Progenitor cell of endocrine pancreas (in vitro differentiated cells): Measurements from ENCODE around the gene BICC1. TPM values are rescaled to one million over a fixed set of nuclear protein-coding genes. Genes with fewer than 3 reads are reported as not detected.

Experiments used
- DNase-seq: peaks from one replicate; pipeline ENCODE4 v3.0.0; 2021; ENCODE audit warnings: low spot score; ENCODE audit not compliant: unreplicated experiment
- H3K27ac Mint-ChIP-seq: 2 replicates; pipeline ENCODE4 v1.8.0; 2021; ENCODE audit warnings: mild to moderate bottlenecking, moderate library complexity, mixed read lengths
- H3K27me3 Mint-ChIP-seq: 2 replicates; pipeline ENCODE4 v1.8.0; 2021; ENCODE audit warnings: mixed read lengths
- H3K36me3 Mint-ChIP-seq: 2 replicates; pipeline ENCODE4 v1.8.0; 2022; ENCODE audit warnings: mixed read lengths; ENCODE audit not compliant: insufficient read depth
- H3K4me1 Mint-ChIP-seq: 2 replicates; pipeline ENCODE4 v1.8.0; 2021; ENCODE audit warnings: low read depth, mixed read lengths
- H3K4me3 Mint-ChIP-seq: 2 replicates; pipeline ENCODE4 v1.8.0; 2021; ENCODE audit warnings: low read depth, mild to moderate bottlenecking, moderate library complexity, mixed read lengths
- H3K9me3 Mint-ChIP-seq: 2 replicates; pipeline ENCODE4 v1.8.0; 2021; ENCODE audit warnings: low read depth, mixed read lengths
- CTCF ChIP-seq: fragments of 200-600 bp; sonication (generic); IDR thresholded peaks from one replicate; pipeline ENCODE4 v1.5.0; 2021; ENCODE audit warnings: antibody characterized with exemption, mild to moderate bottlenecking; ENCODE audit not compliant: unreplicated experiment
- total RNA-seq: library from RNA; stranded (reverse); gene quantifications from 2 replicates; pipeline ENCODE4 v1.2.1, GENCODE V29; 2021

Gene BICC1
- total RNA-seq, 1 donor from 2014 or later: 4.9 TPM

DNA sequence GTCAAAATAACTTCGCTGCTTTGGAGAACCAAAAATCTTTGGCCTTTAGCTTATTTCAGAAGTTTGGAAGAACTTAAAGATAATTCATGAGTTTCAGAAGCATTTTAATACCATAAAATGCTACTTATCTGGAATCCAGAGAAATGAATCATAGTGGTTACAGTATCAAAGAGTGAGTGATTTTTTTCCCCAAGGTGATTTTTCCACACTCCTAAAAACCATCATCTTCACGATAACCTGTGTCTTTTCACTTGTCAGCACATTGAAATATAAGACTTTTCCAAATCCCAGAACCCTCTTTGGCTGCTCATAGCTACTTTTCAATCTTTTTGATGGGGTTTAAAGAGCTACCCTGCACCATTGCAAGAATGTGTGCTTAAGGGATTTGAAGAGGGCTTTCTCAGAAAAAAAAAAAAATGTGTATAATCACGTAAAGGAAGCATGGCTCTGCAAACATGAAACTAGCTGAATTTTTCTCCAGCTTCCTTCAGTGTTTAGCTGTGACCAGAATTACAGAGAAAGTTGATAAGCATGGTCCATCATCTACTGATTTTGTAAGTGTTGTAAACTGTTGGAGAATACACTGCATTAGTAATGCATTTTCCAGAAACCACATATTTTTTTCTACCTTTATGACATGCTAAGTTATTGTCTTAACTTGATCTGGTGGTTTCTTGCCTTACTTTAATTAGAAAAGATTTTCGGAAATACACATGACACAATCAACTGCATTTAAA lies 134.9 kb downstream of the BICC1 start:
- TF ChIP-seq CTCF: no peak
- Mint-ChIP-seq H3K4me1 (no peaks in the 10 kb centered on the region), H3K9me3 (no peaks in the 10 kb centered on the region), H3K36me3 (no peaks in the 10 kb centered on the region), H3K4me3 (no peak overlapping the region), H3K27ac (no peak overlapping the region), H3K27me3 (no peaks in the 10 kb centered on the region)
- no peak for DNase-seq

GRCh38 chr10:58648131-58648530 lies 135.5 kb downstream of the BICC1 start:
- H3K27ac Mint-ChIP-seq: no peak overlapping the region
- no peak for DNase-seq
- TF ChIP-seq CTCF: no peak
- no peaks in the 10 kb centered on the region for H3K36me3 Mint-ChIP-seq
- no peaks in the 10 kb centered on the region for H3K9me3 Mint-ChIP-seq
- H3K4me3 Mint-ChIP-seq: no peak overlapping the region
- no peaks in the 10 kb centered on the region for H3K4me1 Mint-ChIP-seq
- H3K27me3 Mint-ChIP-seq: no peaks in the 10 kb centered on the region

DNA sequence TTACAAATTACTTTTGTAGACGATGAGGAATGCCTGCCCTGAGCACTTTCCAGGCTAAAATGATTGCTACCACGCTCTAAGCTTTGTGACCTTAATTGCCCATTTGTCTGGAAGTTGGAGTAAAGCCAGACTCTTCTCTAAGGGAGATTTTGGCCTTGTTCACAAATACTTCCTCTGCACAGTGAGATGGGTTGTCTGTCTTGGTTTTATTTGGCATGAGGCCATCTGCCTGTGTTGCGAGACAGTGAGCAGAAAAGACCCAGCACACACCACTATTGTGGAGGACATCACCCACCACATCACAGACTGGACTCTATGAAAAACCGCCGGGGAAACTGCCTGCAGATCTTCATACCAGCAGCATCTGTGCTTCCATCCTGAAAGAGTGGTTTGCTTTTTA lies 138.4 kb downstream of the BICC1 start:
- H3K27me3 Mint-ChIP-seq: no peaks in the 10 kb centered on the region
- no peaks in the 10 kb centered on the region for H3K4me1 Mint-ChIP-seq
- no peaks in the 10 kb centered on the region for H3K36me3 Mint-ChIP-seq
- no peak for TF ChIP-seq CTCF
- peaks cover 3% of the 10 kb centered on the region for H3K9me3 Mint-ChIP-seq
- no peak for DNase-seq
- no peak overlapping the region for H3K27ac Mint-ChIP-seq
- no peak overlapping the region for H3K4me3 Mint-ChIP-seq

DNA sequence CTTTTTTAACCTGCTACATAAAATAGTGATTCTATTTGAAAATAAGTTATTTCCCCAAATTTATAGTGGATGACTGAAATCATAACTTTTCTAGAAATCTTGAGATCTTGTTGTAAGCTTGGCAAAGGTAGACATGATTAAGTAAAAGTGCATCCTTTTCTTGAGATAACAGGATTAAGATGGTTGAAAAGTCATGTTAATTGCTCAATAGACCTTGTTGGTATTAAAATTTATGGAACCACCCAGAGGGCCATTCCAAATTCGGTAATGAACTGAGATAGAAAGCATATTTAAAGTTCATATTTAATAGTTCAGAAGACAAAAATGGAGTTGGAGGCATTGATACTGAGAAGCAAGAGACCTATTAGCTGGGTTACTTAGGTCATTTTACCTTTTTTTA lies 139.1 kb downstream of the BICC1 start:
- no peak for TF ChIP-seq CTCF
- Mint-ChIP-seq H3K4me1 (no peaks in the 10 kb centered on the region), H3K27me3 (no peaks in the 10 kb centered on the region), H3K4me3 (no peak overlapping the region), H3K36me3 (no peaks in the 10 kb centered on the region), H3K27ac (no peak overlapping the region), H3K9me3 (peaks cover 3% of the 10 kb centered on the region)
- DNase-seq: no peak

GRCh38 chr10:58653139-58653538 lies 140.5 kb downstream of the BICC1 start:
- H3K27ac Mint-ChIP-seq: no peak overlapping the region
- TF ChIP-seq CTCF: no peak
- no peaks in the 10 kb centered on the region for H3K4me1 Mint-ChIP-seq
- no peak for DNase-seq
- H3K9me3 Mint-ChIP-seq: peaks cover 3% of the 10 kb centered on the region
- no peaks in the 10 kb centered on the region for H3K27me3 Mint-ChIP-seq
- H3K36me3 Mint-ChIP-seq: no peaks in the 10 kb centered on the region
- H3K4me3 Mint-ChIP-seq: no peak overlapping the region
